Stomach smooth muscle (tissue), 2 donors: ENCODE data around the gene CHAMP1.
A peak's percentile ranks its signal among the peaks of the same experiment; 100 is the strongest.

Source experiments
- H3K27ac ChIP-seq: one replicate; pipeline ENCODE4 v1.7.0; 2013; ENCODE audit warnings: mild to moderate bottlenecking, low read length, inconsistent platforms
- H3K27me3 ChIP-seq, 2 donors: one replicate each; pipeline ENCODE4 v1.7.0; 2013; ENCODE audit warnings: low read length in 2 of 2; ENCODE audit not compliant: insufficient read depth in 2 of 2, control insufficient read depth in 1 of 2
- H3K36me3 ChIP-seq, 2 donors: one replicate each; pipeline ENCODE4 v1.7.0; 2013; ENCODE audit warnings: low read length in 2 of 2; ENCODE audit not compliant: control insufficient read depth in 2 of 2, insufficient read depth in 2 of 2
- H3K4me1 ChIP-seq: one replicate; pipeline ENCODE4 v1.7.0; 2013; ENCODE audit warnings: low read length; ENCODE audit not compliant: control insufficient read depth, insufficient read depth
- H3K4me3 ChIP-seq, 2 donors: one replicate each; pipeline ENCODE4 v1.7.0; 2013; ENCODE audit warnings: low read length in 2 of 2
- H3K9ac ChIP-seq, 2 donors: one replicate each; pipeline ENCODE4 v1.7.0; 2013; ENCODE audit warnings: low read length in 2 of 2, mild to moderate bottlenecking in 1 of 2
- H3K9me3 ChIP-seq, 2 donors: one replicate each; pipeline ENCODE4 v1.7.0; 2013; ENCODE audit warnings: low read length in 2 of 2; ENCODE audit not compliant: control insufficient read depth in 2 of 2
- donor health status: healthy.
- donor health status: Pancreatic carcinoma.

CHAMP1 gene, protein sequence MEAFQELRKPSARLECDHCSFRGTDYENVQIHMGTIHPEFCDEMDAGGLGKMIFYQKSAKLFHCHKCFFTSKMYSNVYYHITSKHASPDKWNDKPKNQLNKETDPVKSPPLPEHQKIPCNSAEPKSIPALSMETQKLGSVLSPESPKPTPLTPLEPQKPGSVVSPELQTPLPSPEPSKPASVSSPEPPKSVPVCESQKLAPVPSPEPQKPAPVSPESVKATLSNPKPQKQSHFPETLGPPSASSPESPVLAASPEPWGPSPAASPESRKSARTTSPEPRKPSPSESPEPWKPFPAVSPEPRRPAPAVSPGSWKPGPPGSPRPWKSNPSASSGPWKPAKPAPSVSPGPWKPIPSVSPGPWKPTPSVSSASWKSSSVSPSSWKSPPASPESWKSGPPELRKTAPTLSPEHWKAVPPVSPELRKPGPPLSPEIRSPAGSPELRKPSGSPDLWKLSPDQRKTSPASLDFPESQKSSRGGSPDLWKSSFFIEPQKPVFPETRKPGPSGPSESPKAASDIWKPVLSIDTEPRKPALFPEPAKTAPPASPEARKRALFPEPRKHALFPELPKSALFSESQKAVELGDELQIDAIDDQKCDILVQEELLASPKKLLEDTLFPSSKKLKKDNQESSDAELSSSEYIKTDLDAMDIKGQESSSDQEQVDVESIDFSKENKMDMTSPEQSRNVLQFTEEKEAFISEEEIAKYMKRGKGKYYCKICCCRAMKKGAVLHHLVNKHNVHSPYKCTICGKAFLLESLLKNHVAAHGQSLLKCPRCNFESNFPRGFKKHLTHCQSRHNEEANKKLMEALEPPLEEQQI

DNA sequence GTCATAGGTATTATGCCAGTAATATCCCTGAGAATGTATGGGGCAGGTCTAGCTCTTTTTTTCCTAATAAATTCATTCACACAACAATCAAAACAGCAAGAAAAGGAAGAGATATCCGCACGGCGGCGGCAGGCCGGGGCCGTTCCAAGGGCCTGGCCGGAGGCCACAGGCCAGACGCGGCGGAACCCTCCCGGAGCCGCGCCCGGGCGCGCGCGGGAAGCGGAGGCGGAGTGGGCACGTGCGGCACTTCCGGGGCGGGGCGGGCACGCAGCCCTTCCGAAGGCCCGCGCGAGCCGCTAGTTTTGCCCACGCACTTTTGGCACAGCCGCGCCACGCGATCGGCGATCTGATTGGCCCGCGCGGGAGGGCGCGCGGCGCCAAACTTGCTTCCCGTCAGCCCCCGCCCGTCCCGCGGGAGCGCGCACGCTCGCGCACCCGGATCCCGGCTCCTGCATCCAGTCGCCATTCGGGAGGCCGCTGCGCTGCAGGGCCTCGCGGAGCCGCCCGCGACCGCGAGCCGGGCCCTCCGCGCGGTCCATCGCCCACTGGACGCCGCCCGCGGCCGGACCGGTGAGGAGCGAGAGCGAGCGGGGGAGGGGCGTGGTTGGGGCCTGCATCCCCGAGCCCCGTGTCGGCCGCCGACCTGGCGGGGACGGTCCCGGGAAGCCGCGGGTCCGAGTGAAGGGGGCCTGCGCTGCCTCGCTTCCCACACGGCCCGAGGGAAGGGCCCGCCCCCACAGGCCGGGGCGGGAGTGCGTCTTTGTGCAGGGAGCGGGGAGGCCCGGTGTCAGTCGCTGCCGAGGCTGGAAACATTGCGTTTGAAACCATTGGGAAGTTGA is at the start of gene CHAMP1:
Gene CHAMP1, plus strand, starts transcription at position 430 of the 839 bp plus-strand sequence. CDS start 9,340 bp downstream, outside the sequence.
- Histone ChIP-seq H3K9me3 (no peaks in the 10 kb centered on the region), H3K4me1 (peaks cover 22% of the 10 kb centered on the region), H3K4me3 (peak within 1 kb of the TSS; percentile 83 to 90), H3K36me3 (no peaks in the 10 kb centered on the region), H3K9ac (peak within 1 kb of the TSS; percentile 66 to 85), H3K27me3 (no peaks in the 10 kb centered on the region), H3K27ac (peak within 1 kb of the TSS; percentile 78)

DNA sequence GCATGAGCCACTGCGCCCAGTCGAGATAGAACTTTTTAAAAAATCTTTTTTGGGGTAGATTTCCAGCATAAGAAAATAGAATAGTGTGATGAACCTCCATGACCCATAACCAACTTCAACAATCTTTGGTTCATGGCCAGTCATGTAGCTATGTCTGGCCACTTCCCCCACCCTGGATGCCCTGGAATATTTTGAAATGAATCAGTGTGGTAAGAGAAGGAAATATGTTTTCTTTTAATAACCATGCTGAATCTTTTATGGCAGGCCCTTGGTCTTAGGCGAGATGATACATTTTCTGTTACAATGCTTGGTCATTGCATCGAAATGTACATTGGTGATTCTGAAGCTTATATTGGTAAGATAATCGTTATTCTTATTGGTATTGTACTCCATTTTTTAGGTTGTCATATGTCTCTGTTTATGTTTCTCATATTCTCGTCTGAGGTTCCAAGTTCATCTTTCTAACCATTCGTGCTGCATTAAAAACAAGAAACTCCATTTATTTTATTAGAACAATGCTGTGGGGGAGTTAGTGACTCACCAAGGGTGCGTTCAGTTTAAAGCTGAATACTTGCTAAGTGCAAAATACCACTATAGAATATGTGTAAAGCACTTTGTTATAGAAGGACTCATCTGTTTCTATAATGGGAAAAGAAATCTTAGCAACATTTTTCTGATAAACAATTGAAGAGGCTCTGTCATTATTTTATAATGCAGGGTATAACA is 49.3 kb upstream of the CHAMP1 start:
- Histone ChIP-seq H3K27me3 (no peaks in the 10 kb centered on the region), H3K27ac (no peak overlapping the region), H3K4me3 (no peak overlapping the region), H3K9ac (no peak overlapping the region), H3K36me3 (peaks cover 63 to 71% of the 10 kb centered on the region in 2 donors), H3K9me3 (no peaks in the 10 kb centered on the region), H3K4me1 (no peaks in the 10 kb centered on the region)

DNA sequence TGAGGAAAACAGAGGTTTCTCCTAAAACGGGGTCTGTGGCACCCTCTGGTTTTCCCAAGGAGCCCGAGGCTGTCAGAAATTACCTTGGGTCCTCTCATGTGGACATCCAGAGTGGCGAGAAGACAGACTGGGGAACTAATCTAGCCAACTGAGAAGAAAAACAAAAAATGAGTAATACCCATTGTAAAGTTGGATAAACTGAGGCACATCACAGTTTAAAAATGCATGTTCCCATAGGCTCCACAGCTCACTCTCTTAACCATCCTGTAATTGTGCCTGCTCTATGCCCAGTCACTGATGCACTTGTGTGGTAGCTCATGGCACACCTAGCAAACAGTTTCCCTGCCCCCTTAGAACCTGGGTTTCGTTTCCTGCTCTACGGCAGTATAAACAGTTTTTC is 48.1 kb upstream of the CHAMP1 start:
- Histone ChIP-seq H3K27me3 (no peaks in the 10 kb centered on the region), H3K4me1 (no peaks in the 10 kb centered on the region), H3K4me3 (no peak overlapping the region), H3K9ac (no peak overlapping the region), H3K9me3 (no peaks in the 10 kb centered on the region), H3K27ac (no peak overlapping the region), H3K36me3 (peaks cover 55 to 70% of the 10 kb centered on the region in 2 donors)

DNA sequence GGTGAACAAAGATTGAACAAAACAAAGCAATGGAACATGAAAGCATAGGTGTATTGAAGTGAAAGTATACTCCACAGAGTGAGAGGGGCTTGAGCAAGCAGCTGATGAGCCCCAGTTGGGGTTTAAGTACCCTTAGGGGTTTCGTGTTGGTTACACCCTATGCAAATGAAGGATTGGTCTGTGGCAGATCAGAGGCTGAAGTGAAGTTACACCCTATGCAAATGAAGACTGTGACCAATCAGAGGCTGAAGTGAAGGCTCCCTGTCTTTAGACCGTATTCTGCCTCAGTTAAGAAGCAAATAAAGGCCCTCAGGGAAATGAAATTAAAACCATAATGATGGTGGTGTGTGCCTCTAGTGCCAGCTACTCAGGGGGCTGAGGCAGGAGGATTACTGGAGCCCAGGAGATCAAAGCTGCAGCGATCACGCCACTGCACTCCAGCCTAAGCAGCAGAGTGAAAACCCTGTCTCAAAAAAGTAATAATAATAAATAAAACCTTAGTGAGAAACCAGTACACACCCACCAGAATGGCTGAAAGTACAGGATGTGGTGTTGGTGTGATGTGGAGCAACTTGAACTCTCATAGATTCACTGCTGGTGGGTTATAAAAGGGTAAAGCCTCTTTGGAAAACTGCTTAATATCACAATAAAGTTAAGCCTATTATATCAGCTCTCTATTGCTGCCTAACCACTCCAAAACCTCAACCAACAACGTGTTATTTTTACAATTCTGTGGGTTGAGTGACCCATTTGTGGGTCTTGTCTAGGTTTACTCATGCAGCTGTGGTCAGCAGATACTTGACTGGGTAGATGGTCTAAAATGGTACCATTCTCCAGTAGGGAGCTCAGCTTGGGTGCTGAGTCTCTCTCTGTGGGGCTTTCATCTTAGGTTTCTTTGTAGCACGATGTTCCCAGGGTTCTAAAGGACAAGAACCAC is 45.7 kb upstream of the CHAMP1 start:
- H3K4me3 ChIP-seq = no peak overlapping the region
- H3K36me3 ChIP-seq = peaks cover 49 to 66% of the 10 kb centered on the region in 2 donors
- H3K9ac ChIP-seq = no peak overlapping the region
- no peak overlapping the region for H3K27ac ChIP-seq
- H3K9me3 ChIP-seq = no peaks in the 10 kb centered on the region
- H3K4me1 ChIP-seq = no peaks in the 10 kb centered on the region
- H3K27me3 ChIP-seq = no peaks in the 10 kb centered on the region

DNA sequence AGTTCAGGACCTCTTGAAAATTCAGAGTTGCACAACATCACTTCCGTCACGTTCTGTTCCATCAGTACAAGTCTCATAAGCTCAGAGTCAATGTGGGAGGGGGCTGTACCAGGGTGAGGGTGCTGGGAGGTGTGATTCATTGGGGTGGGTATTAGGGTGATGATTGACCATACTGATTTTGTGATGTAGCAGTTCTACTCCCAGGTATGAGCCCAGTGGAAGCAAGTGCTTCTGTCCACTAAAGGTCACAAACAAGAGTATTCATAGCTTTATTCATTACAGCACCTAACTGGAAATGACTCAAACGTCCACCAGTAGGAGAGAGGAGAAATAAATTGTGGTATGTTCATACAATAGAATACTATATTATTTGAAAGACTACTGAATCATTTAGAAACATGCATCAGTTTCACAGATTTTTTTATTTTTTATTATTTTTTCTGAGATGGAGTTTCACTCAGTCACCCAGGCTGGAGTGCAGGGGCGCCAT is 45.0 kb upstream of the CHAMP1 start:
- no peaks in the 10 kb centered on the region for H3K4me1 ChIP-seq
- no peak overlapping the region for H3K9ac ChIP-seq
- no peak overlapping the region for H3K4me3 ChIP-seq
- no peaks in the 10 kb centered on the region for H3K9me3 ChIP-seq
- H3K27ac ChIP-seq = no peak overlapping the region
- no peaks in the 10 kb centered on the region for H3K27me3 ChIP-seq
- peaks cover 49 to 64% of the 10 kb centered on the region in 2 donors for H3K36me3 ChIP-seq

DNA sequence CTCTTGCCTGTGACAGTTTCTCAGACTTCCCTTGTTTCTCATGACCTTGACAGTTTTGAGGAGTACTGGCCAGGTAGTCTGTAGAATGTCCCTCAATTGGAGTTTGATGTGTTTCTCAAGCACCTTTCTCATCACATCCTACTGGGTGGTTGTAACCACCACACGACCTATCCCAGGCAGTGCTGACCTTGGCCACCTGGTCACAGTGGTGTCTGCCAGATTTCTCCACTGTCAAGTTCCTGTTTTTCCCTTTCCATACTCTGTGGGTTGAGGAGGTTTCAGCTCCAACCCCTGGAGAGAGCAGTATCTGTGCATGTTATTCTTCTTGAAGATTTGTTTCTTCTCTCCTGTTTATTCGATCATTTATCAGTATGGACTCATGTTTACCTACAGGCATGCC is 41.3 kb upstream of the CHAMP1 start:
- Histone ChIP-seq H3K27ac (no peak overlapping the region), H3K9me3 (no peaks in the 10 kb centered on the region), H3K9ac (no peak overlapping the region), H3K36me3 (peaks cover 32 to 44% of the 10 kb centered on the region in 2 donors), H3K4me3 (no peak overlapping the region), H3K27me3 (no peaks in the 10 kb centered on the region), H3K4me1 (no peaks in the 10 kb centered on the region)

DNA sequence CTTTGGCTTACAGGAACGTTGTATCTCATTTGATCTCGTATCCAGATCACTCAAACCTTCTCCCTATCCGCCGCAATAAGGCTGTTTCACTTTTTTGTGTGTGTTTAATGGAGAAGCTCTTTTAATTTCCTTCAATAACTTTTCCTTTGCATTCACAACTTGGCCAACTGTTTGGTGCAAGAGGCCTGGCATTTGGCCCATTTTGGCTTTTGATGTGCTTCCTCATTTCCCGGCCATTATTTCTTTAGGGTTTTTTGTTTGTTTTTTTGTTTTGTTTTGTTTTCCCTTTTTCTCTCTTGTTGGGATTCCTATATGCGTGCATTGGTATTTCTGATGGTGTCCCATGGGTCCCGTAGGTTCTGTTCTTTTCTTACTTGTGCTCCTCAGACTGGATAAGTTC is 39.0 kb upstream of the CHAMP1 start:
- no peaks in the 10 kb centered on the region for H3K4me1 ChIP-seq
- H3K9me3 ChIP-seq = no peaks in the 10 kb centered on the region
- H3K36me3 ChIP-seq = peaks cover 23 to 25% of the 10 kb centered on the region in 2 donors
- no peak overlapping the region for H3K4me3 ChIP-seq
- H3K27me3 ChIP-seq = no peaks in the 10 kb centered on the region
- no peak overlapping the region for H3K27ac ChIP-seq
- H3K9ac ChIP-seq = no peak overlapping the region

DNA sequence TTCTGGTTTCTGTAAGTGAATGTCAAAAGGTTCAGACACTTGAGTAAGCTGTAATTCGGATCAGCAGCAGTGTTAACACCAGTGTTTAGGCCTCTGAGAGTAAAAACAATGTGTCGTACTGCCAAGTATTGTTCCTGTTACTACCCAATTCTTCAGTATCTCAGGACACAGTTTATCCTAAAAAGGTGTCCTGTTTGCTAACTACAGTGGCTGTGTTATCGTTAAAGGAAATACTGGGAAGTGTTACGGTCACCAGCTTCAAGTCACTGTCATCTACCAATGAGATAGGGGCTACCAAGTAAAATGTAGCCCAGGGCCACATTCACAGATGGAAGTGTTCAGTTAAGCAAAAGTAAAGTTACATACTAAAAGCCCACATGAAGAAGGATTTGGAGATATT is 35.2 kb upstream of the CHAMP1 start:
- no peak overlapping the region for H3K27ac ChIP-seq
- H3K9ac ChIP-seq = no peak overlapping the region
- H3K9me3 ChIP-seq = no peaks in the 10 kb centered on the region
- H3K4me1 ChIP-seq = peaks cover 5% of the 10 kb centered on the region
- H3K4me3 ChIP-seq = no peak overlapping the region
- peaks cover 7 to 10% of the 10 kb centered on the region in 2 donors for H3K36me3 ChIP-seq
- no peaks in the 10 kb centered on the region for H3K27me3 ChIP-seq

DNA sequence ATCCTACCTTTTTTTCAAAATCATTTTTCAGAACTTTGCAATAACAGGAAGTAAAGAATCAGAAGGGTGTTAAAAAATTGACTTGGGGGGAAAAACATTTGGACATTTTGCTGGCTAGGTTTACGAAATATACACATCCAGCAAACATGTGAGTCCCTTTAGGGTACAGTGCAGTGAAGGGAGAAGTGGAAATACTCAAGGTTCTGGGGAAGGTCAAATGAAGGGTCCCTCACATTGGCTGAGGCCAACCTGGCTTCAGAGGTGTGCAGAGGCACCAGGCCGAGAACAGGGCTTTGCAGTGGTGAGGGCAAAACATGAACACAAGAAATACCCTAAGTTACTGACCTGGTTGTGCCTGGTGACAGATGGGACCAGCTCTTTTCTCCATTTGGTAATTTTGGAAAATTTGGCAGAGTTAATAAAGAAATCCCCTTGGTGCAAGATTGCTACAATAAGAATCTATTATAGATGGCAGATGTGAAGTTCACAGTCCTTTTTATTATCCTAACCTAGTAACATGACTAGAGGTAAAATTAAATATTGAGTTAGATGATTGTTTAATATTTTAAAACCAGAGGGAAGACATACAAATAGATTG is 34.4 kb upstream of the CHAMP1 start:
- H3K27ac ChIP-seq = no peak overlapping the region
- peak overlapping the region in 1 of 2 donors; percentile 81 for H3K9ac ChIP-seq
- no peak overlapping the region for H3K4me3 ChIP-seq
- peaks cover 5% of the 10 kb centered on the region for H3K4me1 ChIP-seq
- no peaks in the 10 kb centered on the region for H3K27me3 ChIP-seq
- H3K9me3 ChIP-seq = no peaks in the 10 kb centered on the region
- peaks cover 3 to 5% of the 10 kb centered on the region in 2 donors for H3K36me3 ChIP-seq
